ENCODE results near the gene PITX3. TPM values are rescaled to one million over a fixed set of nuclear protein-coding genes. Genes with fewer than 3 reads are reported as not detected.

The PITX3 gene
- total RNA-seq, 1 experiment from 2014 or later, result 0.81 TPM

- TF ChIP-seq ZNF281 (CRISPR knock-in tag; IDR thresholded peaks at IDR 0.05) (no peak), ZNF423 (CRISPR knock-in tag; IDR thresholded peaks at IDR 0.05) (no peak), CREM (CRISPR knock-in tag; IDR thresholded peaks at IDR 0.05) (no peak)
Measured at GRCh38 chr10:102234888-102235597, 6.3 kb downstream of the PITX3 start (continued).

DNA sequence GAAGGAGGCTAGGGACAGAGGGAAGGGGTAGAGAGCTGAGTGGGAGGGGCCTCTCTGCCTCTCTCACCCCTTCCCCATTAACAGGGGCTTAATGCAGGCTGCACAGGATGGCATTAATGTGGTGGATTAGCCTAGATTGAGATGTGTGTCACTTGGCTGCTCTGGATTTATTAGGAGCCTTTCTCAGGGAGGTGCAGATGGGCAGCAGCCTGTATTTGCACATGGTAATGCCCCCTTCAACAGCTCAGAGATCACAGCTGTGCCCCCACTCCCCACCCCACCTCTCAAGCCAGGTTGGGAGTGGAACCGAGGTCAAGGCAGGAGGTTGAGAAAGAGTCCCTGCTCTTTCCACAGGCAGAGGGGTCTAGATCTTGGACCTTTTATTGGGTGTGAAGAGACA lies 7.3 kb downstream of the PITX3 start:
- no peaks in the 10 kb centered on the region for H3K36me3 Mint-ChIP-seq
- H3K4me1 Mint-ChIP-seq, result peaks cover 3% of the 10 kb centered on the region; the same call in 1 of the 2 replicates
- H3K27me3 Mint-ChIP-seq (ENCODE audit: low read depth), result peaks cover 98% of the 10 kb centered on the region
- TF ChIP-seq AR (CRISPR knock-in tag; IDR thresholded peaks at IDR 0.05), result no peak
- no peak for TF ChIP-seq IRF2 (CRISPR knock-in tag; IDR thresholded peaks at IDR 0.05; ENCODE audit: borderline replicate concordance, low read depth)
- TF ChIP-seq TEAD4 (CRISPR knock-in tag; IDR thresholded peaks at IDR 0.05), result no peak
- TF ChIP-seq, protein P1, sequence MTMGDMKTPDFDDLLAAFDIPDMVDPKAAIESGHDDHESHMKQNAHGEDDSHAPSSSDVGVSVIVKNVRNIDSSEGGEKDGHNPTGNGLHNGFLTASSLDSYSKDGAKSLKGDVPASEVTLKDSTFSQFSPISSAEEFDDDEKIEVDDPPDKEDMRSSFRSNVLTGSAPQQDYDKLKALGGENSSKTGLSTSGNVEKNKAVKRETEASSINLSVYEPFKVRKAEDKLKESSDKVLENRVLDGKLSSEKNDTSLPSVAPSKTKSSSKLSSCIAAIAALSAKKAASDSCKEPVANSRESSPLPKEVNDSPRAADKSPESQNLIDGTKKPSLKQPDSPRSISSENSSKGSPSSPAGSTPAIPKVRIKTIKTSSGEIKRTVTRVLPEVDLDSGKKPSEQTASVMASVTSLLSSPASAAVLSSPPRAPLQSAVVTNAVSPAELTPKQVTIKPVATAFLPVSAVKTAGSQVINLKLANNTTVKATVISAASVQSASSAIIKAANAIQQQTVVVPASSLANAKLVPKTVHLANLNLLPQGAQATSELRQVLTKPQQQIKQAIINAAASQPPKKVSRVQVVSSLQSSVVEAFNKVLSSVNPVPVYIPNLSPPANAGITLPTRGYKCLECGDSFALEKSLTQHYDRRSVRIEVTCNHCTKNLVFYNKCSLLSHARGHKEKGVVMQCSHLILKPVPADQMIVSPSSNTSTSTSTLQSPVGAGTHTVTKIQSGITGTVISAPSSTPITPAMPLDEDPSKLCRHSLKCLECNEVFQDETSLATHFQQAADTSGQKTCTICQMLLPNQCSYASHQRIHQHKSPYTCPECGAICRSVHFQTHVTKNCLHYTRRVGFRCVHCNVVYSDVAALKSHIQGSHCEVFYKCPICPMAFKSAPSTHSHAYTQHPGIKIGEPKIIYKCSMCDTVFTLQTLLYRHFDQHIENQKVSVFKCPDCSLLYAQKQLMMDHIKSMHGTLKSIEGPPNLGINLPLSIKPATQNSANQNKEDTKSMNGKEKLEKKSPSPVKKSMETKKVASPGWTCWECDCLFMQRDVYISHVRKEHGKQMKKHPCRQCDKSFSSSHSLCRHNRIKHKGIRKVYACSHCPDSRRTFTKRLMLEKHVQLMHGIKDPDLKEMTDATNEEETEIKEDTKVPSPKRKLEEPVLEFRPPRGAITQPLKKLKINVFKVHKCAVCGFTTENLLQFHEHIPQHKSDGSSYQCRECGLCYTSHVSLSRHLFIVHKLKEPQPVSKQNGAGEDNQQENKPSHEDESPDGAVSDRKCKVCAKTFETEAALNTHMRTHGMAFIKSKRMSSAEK (CRISPR knock-in tag; IDR thresholded peaks at IDR 0.05; ENCODE audit: borderline replicate concordance), result no peak
- TF ChIP-seq, protein P2, sequence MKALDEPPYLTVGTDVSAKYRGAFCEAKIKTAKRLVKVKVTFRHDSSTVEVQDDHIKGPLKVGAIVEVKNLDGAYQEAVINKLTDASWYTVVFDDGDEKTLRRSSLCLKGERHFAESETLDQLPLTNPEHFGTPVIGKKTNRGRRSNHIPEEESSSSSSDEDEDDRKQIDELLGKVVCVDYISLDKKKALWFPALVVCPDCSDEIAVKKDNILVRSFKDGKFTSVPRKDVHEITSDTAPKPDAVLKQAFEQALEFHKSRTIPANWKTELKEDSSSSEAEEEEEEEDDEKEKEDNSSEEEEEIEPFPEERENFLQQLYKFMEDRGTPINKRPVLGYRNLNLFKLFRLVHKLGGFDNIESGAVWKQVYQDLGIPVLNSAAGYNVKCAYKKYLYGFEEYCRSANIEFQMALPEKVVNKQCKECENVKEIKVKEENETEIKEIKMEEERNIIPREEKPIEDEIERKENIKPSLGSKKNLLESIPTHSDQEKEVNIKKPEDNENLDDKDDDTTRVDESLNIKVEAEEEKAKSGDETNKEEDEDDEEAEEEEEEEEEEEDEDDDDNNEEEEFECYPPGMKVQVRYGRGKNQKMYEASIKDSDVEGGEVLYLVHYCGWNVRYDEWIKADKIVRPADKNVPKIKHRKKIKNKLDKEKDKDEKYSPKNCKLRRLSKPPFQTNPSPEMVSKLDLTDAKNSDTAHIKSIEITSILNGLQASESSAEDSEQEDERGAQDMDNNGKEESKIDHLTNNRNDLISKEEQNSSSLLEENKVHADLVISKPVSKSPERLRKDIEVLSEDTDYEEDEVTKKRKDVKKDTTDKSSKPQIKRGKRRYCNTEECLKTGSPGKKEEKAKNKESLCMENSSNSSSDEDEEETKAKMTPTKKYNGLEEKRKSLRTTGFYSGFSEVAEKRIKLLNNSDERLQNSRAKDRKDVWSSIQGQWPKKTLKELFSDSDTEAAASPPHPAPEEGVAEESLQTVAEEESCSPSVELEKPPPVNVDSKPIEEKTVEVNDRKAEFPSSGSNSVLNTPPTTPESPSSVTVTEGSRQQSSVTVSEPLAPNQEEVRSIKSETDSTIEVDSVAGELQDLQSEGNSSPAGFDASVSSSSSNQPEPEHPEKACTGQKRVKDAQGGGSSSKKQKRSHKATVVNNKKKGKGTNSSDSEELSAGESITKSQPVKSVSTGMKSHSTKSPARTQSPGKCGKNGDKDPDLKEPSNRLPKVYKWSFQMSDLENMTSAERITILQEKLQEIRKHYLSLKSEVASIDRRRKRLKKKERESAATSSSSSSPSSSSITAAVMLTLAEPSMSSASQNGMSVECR (CRISPR knock-in tag; IDR thresholded peaks at IDR 0.05; ENCODE audit: borderline replicate concordance), result no peak
- TF ChIP-seq ZNF263 (CRISPR knock-in tag; IDR thresholded peaks at IDR 0.05; ENCODE audit: low read depth), result no peak
- TF ChIP-seq FOXJ3 (CRISPR knock-in tag; IDR thresholded peaks at IDR 0.05; ENCODE audit: borderline replicate concordance), result no peak
- TF ChIP-seq, protein P3, sequence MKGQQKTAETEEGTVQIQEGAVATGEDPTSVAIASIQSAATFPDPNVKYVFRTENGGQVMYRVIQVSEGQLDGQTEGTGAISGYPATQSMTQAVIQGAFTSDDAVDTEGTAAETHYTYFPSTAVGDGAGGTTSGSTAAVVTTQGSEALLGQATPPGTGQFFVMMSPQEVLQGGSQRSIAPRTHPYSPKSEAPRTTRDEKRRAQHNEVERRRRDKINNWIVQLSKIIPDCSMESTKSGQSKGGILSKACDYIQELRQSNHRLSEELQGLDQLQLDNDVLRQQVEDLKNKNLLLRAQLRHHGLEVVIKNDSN (CRISPR knock-in tag; IDR thresholded peaks at IDR 0.05), result no peak
- TF ChIP-seq, protein P4, sequence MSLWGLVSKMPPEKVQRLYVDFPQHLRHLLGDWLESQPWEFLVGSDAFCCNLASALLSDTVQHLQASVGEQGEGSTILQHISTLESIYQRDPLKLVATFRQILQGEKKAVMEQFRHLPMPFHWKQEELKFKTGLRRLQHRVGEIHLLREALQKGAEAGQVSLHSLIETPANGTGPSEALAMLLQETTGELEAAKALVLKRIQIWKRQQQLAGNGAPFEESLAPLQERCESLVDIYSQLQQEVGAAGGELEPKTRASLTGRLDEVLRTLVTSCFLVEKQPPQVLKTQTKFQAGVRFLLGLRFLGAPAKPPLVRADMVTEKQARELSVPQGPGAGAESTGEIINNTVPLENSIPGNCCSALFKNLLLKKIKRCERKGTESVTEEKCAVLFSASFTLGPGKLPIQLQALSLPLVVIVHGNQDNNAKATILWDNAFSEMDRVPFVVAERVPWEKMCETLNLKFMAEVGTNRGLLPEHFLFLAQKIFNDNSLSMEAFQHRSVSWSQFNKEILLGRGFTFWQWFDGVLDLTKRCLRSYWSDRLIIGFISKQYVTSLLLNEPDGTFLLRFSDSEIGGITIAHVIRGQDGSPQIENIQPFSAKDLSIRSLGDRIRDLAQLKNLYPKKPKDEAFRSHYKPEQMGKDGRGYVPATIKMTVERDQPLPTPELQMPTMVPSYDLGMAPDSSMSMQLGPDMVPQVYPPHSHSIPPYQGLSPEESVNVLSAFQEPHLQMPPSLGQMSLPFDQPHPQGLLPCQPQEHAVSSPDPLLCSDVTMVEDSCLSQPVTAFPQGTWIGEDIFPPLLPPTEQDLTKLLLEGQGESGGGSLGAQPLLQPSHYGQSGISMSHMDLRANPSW (CRISPR knock-in tag; conservative IDR thresholded peaks at IDR 0.05; ENCODE audit: low read depth), result no peak
- TF ChIP-seq RORB (CRISPR knock-in tag; IDR thresholded peaks at IDR 0.05), result no peak
- TF ChIP-seq, protein P5, sequence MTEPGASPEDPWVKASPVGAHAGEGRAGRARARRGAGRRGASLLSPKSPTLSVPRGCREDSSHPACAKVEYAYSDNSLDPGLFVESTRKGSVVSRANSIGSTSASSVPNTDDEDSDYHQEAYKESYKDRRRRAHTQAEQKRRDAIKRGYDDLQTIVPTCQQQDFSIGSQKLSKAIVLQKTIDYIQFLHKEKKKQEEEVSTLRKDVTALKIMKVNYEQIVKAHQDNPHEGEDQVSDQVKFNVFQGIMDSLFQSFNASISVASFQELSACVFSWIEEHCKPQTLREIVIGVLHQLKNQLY (CRISPR knock-in tag; IDR thresholded peaks at IDR 0.05), result no peak
- no peak for TF ChIP-seq GTF2I (CRISPR knock-in tag; conservative IDR thresholded peaks at IDR 0.05)
- no peak for TF ChIP-seq ZBTB21 (CRISPR knock-in tag; IDR thresholded peaks at IDR 0.05; ENCODE audit: borderline replicate concordance)

More for the DNA sequence above, 7.3 kb downstream of the PITX3 start:
- ATAC-seq, result no peak
- no peaks in the 10 kb centered on the region for H3K9me3 Mint-ChIP-seq
- POLR2A ChIA-PET, result no interaction called here
- no peak for DNase-seq (ENCODE audit: low spot score)
- no peak overlapping the region for H3K4me3 Mint-ChIP-seq
- no peak overlapping the region for H3K27ac Mint-ChIP-seq
- CTCF ChIA-PET, result interaction anchor here (1.8 to 18.9 kb wide), 3 partner anchors 115 to 165 kb away, joined by 4 to 906 read pairs (median 7); no protein-coding TSS in a partner anchor
